Panc1 (cell line): ENCODE measurements around the gene CD34.

Experiments used
- CTCF ChIP-seq: fragments of 450-650 bp; IDR thresholded peaks from 2 replicates; pipeline ENCODE4 v1.5.1; 2017; ENCODE audit warnings: mild to moderate bottlenecking
- POLR2AphosphoS5 ChIP-seq: IDR thresholded peaks from 2 replicates; pipeline ENCODE4 v1.6.1; 2012; ENCODE audit warnings: mild to moderate bottlenecking, low read depth, low read length, moderate library complexity
- REST ChIP-seq, 2 experiments: IDR thresholded peaks; 2 replicates each; pipeline ENCODE4 v1.6.1; 2011 to 2012; ENCODE audit warnings: low read depth in 2 of 2, control low read depth in 1 of 2, low read length in 1 of 2, mild to moderate bottlenecking in 1 of 2, moderate library complexity in 1 of 2; ENCODE audit not compliant: insufficient read depth in 1 of 2
- SIN3A ChIP-seq: IDR thresholded peaks from 2 replicates; pipeline ENCODE4 v1.6.1; 2012; ENCODE audit warnings: low read depth, mild to moderate bottlenecking, low read length, moderate library complexity, borderline replicate concordance; ENCODE audit not compliant: insufficient read depth
- TCF7L2 ChIP-seq: IDR thresholded peaks from 2 replicates; pipeline ENCODE4 v1.6.1; 2011; ENCODE audit warnings: mild to moderate bottlenecking, low read depth, low read length, inconsistent platforms

GRCh38 chr1:207866471-207867135 lies 44.3 kb downstream of the CD34 start:
- TF ChIP-seq CTCF (no peak), POLR2AphosphoS5 (no peak), REST (IDR thresholded peaks at IDR 0.05; ENCODE audit: insufficient read depth in 1 of 2, low read depth in 2 of 2, low read length in 1 of 2) (no peak), SIN3A (no peak), TCF7L2 (no peak)
